Gastroesophageal sphincter (tissue), 4 donors: Measurements from ENCODE around the gene EXOG. TPM values are rescaled to one million over a fixed set of nuclear protein-coding genes. Genes with fewer than 3 reads are reported as not detected.
A peak's percentile ranks its signal among the peaks of the same experiment; 100 is the strongest.

Source experiments
- ATAC-seq: fragments of 150-250 bp; one replicate; pipeline ENCODE4 v1.9.1; 2016; ENCODE audit warnings: mild to moderate bottlenecking, moderate library complexity
- H3K27ac ChIP-seq, 4 donors: fragments of 200-600 bp; sonication (generic) in 3 of 4; 1 replicate in 3 of 4; 2 replicates in 1 of 4; pipeline ENCODE4 v1.5.1; 2016 to 2019
- H3K27me3 ChIP-seq: fragments of 200-600 bp; sonication (generic); one replicate; pipeline ENCODE4 v1.5.1; 2019
- H3K36me3 ChIP-seq, 2 donors: fragments of 200-600 bp; sonication (generic); one replicate each; pipeline ENCODE4 v1.5.1; 2019; ENCODE audit warnings: control low read depth in 1 of 2
- H3K4me1 ChIP-seq, 3 donors: fragments of 200-600 bp; sonication (generic); 1 replicate in 2 of 3; 2 replicates in 1 of 3; pipeline ENCODE4 v1.5.1; 2016 to 2019; ENCODE audit warnings: control low read depth in 2 of 3
- H3K4me3 ChIP-seq, 2 donors: fragments of 200-600 bp; sonication (generic); one replicate each; pipeline ENCODE4 v1.5.1; 2019; ENCODE audit warnings: mild to moderate bottlenecking in 1 of 2, moderate library complexity in 1 of 2
- H3K9me3 ChIP-seq, 3 donors: fragments of 200-600 bp; sonication (generic); one replicate each; pipeline ENCODE4 v1.5.1; 2017 to 2019; ENCODE audit warnings: control low read depth in 2 of 3
- EP300 ChIP-seq: sonication (generic); formaldehyde crosslinking; IDR thresholded peaks from one replicate; pipeline ENCODE4 v1.6.1; 2017; ENCODE audit warnings: antibody characterized with exemption, mild to moderate bottlenecking
- POLR2A ChIP-seq, 2 donors: fragments of 450-650 bp; IDR thresholded peaks; one replicate each; pipeline ENCODE4 v1.6.1; 2017; ENCODE audit warnings: antibody characterized with exemption in 2 of 2, mild to moderate bottlenecking in 2 of 2, moderate library complexity in 1 of 2
- POLR2AphosphoS5 ChIP-seq: sonication (generic); formaldehyde crosslinking; IDR thresholded peaks from one replicate; pipeline ENCODE4 v1.6.1; 2017; ENCODE audit warnings: antibody characterized with exemption
- WGBS, 2 donors: methylation state at CpG; one replicate each; pipeline ENCODE4 v1.1.5; 2018; ENCODE audit warnings: low coverage in 1 of 2; 5-methylcytosine and 5-hydroxymethylcytosine counted together
- total RNA-seq, 4 donors: library from RNA; depleted of rRNA; stranded (reverse); fragments of >200 nt; gene quantifications; one replicate each; pipeline ENCODE4 v1.1.0, GENCODE V29; 2016
- TF ChIP-seq, protein P1 (sequence below), 4 experiments: fragments of 200-600 bp in 2 of 4; fragments of 450-650 bp in 2 of 4; sonication (generic) in 1 of 4; IDR thresholded peaks; one replicate each; pipeline ENCODE4 v1.5.1; 2017 to 2019; ENCODE audit warnings: antibody characterized with exemption in 4 of 4, mild to moderate bottlenecking in 2 of 4, moderate library complexity in 2 of 4

Gene EXOG
- total RNA-seq, 4 donors from 2014 or later, result 10.5 to 38.3 (median 19.3) TPM

DNA sequence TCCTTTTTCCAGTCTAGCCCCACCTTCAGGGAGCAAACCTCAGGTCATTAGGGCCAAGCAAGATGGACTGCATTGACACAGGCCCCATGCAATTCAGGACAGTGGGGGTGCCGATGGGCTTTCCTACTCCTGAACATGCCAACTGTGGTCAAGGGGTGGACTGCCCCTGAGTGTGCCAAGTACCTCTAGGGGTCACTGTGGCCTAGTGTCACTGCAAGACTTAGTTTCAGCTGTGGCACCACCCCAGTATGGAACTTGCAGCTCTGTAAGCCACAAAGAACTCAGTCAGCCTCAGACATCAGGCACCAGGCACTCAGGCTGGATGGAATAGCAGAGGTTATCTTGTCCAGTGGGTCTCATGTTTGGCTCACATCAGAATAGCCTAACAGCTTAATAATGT lies 32.3 kb downstream of the EXOG start:
- no peak for ATAC-seq
- TF ChIP-seq EP300 (no peak), POLR2AphosphoS5 (no peak), POLR2A (IDR thresholded peaks at IDR 0.05) (no peak)
- TF ChIP-seq, protein P1, sequence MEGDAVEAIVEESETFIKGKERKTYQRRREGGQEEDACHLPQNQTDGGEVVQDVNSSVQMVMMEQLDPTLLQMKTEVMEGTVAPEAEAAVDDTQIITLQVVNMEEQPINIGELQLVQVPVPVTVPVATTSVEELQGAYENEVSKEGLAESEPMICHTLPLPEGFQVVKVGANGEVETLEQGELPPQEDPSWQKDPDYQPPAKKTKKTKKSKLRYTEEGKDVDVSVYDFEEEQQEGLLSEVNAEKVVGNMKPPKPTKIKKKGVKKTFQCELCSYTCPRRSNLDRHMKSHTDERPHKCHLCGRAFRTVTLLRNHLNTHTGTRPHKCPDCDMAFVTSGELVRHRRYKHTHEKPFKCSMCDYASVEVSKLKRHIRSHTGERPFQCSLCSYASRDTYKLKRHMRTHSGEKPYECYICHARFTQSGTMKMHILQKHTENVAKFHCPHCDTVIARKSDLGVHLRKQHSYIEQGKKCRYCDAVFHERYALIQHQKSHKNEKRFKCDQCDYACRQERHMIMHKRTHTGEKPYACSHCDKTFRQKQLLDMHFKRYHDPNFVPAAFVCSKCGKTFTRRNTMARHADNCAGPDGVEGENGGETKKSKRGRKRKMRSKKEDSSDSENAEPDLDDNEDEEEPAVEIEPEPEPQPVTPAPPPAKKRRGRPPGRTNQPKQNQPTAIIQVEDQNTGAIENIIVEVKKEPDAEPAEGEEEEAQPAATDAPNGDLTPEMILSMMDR (IDR thresholded peaks at IDR 0.05), result no peak
- WGBS, 2 donors, result no CpG with 5 or more reads among the region's 1 CpG
- Histone ChIP-seq H3K27me3 (no peaks in the 10 kb centered on the region), H3K4me3 (no peak overlapping the region), H3K36me3 (peaks cover 3 to 88% of the 10 kb centered on the region in 2 donors), H3K27ac (no peak overlapping the region), H3K9me3 (no peaks in the 10 kb centered on the region), H3K4me1 (no peaks in the 10 kb centered on the region)

DNA sequence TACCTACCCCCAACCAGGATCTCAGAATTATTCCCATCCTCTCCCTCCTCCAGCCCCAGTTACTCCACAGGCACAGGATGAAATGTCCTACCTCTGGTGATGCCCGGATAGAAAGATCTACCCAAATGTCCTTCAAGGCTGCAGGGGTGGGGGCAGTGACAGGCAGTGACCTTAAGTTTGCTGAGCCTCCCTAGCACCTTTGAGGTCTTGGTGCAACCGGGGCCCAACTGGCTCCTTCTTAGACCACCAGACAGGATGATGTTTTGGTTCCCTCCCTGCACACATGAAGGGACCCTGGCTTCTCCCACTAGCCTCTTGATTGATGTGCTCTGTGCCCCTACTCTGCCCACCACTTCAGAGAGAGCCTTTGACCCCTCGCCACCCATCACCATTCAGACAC lies 36.4 kb downstream of the EXOG start:
- no peaks in the 10 kb centered on the region for H3K4me1 ChIP-seq

DNA sequence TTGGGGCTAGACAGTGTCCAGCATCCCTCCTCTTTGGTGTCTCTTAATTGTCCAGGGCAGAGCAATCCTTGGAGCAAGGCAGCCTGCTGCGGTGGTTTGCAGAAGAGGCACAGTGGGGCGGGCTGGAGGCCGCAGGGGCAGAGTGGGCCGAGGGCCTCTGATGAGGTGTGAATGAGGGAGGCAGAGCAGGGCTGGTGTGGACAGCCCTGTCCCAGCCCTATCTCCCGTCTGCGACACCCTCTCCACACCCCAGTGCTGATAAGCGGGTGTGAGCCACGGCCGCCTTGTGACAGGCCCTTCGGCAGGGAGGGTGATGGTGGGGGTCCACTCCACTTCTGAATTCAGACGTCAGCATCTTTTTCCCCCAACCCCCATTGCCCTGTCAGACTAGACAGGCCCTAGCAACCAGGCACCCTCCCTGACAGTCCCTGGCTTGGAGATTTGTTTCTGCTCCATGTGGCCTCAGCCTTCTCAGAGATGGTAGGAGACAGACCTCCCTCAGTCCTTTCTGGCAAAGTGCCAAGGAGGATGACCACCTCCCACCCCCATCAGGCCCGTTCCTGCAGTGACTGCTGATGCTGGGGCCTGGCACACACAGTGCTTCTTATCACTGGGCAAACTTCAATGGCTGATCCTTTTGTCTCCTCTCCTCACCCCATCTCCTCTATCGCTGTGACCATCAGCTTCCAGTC lies 37.3 kb downstream of the EXOG start:
- no peaks in the 10 kb centered on the region for H3K4me1 ChIP-seq
- H3K27ac ChIP-seq, result no peak overlapping the region
- ATAC-seq, result peak; percentile 29
- H3K4me3 ChIP-seq, result no peak overlapping the region
- H3K27me3 ChIP-seq, result no peaks in the 10 kb centered on the region
- no peaks in the 10 kb centered on the region for H3K9me3 ChIP-seq
- H3K36me3 ChIP-seq, result peaks cover 0 to 75% of the 10 kb centered on the region in 2 donors
- 76% methylated on average over 2 of the region's 13 CpGs; no CpG with 5 or more reads in 1 of the 2 donors for WGBS, 2 donors
- TF ChIP-seq EP300, result no peak
- TF ChIP-seq POLR2AphosphoS5, result no peak
- TF ChIP-seq, protein P1 (IDR thresholded peaks at IDR 0.05), result no peak
- TF ChIP-seq POLR2A (IDR thresholded peaks at IDR 0.05), result no peak

More for the DNA sequence above, 36.4 kb downstream of the EXOG start:
- Histone ChIP-seq H3K4me3 (no peak overlapping the region), H3K27me3 (no peaks in the 10 kb centered on the region), H3K9me3 (no peaks in the 10 kb centered on the region), H3K27ac (no peak overlapping the region), H3K36me3 (peaks cover 0 to 80% of the 10 kb centered on the region in 2 donors)
- WGBS, 2 donors, result 92% methylated on average over 2 of the region's 3 CpGs; no CpG with 5 or more reads in 1 of the 2 donors
- no peak for ATAC-seq
- TF ChIP-seq EP300 (no peak), POLR2AphosphoS5 (no peak), POLR2A (IDR thresholded peaks at IDR 0.05) (no peak)
- TF ChIP-seq, protein P1 (IDR thresholded peaks at IDR 0.05), result no peak

DNA sequence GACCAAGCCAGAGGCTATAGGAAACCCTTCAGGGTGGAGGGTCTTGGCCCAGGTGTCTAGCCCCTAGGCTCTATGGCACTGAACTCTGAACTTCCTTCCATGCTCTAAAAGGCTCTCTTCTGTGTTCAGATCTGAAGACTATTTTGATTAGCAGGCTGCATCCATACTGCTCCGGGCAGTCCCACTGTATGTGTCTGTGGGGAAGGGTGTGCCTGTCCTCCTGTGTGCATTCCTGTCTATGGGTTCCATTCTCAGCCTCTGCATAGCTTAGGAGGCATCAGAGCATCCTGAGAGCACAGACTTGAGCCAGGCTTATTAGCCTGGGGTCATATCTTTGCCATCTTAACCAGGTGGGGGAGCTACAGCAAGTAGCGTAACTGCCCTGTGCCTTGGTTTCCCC lies 38.0 kb downstream of the EXOG start:
- Histone ChIP-seq H3K27me3 (no peaks in the 10 kb centered on the region), H3K9me3 (no peaks in the 10 kb centered on the region), H3K27ac (no peak overlapping the region), H3K36me3 (peaks cover 0 to 69% of the 10 kb centered on the region in 2 donors), H3K4me1 (no peaks in the 10 kb centered on the region), H3K4me3 (no peak overlapping the region)
- TF ChIP-seq POLR2AphosphoS5, result no peak
- TF ChIP-seq EP300, result no peak
- TF ChIP-seq POLR2A (IDR thresholded peaks at IDR 0.05), result no peak
- TF ChIP-seq, protein P1 (IDR thresholded peaks at IDR 0.05), result no peak
- no peak for ATAC-seq
- 91 to 100% methylated on average over 1 to 2 of the region's 2 CpGs for WGBS, 2 donors

DNA sequence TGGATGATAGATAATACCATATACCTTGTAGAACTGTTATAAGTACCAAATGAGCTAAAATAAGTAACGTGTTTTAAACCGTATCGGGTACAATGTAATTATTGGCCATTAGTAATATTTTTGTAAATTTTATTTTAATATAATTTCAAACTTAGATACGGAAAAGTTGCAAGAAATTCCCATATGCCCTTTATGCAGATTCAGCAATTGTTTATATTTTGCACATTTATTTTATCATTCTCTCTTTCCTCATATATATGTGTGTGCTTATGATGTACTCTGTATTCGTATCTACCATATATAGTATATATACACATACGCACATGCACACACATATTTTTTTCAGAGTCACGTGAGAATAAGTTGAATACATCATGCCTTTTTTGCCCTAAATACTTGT lies 38.5 kb downstream of the EXOG start:
- Histone ChIP-seq H3K4me1 (no peaks in the 10 kb centered on the region), H3K36me3 (peaks cover 0 to 65% of the 10 kb centered on the region in 2 donors), H3K9me3 (no peaks in the 10 kb centered on the region), H3K27ac (no peak overlapping the region), H3K4me3 (no peak overlapping the region), H3K27me3 (no peaks in the 10 kb centered on the region)
- no peak for ATAC-seq
- TF ChIP-seq EP300 (no peak), POLR2AphosphoS5 (no peak), POLR2A (IDR thresholded peaks at IDR 0.05) (no peak)
- WGBS, 2 donors, result 89 to 92% methylated on average over 7 of the region's 7 CpGs
